Measurements from ENCODE around the gene NRIP1. TPM values are rescaled to one million over a fixed set of nuclear protein-coding genes. Genes with fewer than 3 reads are reported as not detected.

Gene NRIP1
- total RNA-seq, 2 donors from 2014 or later: 29.9 to 35.9 TPM

- TF ChIP-seq CTCF (conservative IDR thresholded peaks at IDR 0.05): no peak
- no peak for DNase-seq
- H3K4me1 ChIP-seq (ENCODE audit: control insufficient read depth, insufficient read depth, low read length): peaks cover 3% of the 10 kb centered on the region
- H3K27ac Mint-ChIP-seq: no peak overlapping the region
- H3K27me3 Mint-ChIP-seq (ENCODE audit: insufficient read depth): no peaks in the 10 kb centered on the region
- H3K9me3 Mint-ChIP-seq: no peaks in the 10 kb centered on the region
- H3K9ac ChIP-seq (ENCODE audit: extremely low read depth, low read length, poor library complexity, severe bottlenecking): peak overlapping the region; percentile 50
- 25 to 32% methylated on average over 2 to 7 of the region's 8 CpGs for WGBS, 2 experiments (ENCODE audit: insufficient coverage in 1 of 2, insufficient read length in 1 of 2)
- no peaks in the 10 kb centered on the region for H3K36me3 Mint-ChIP-seq (ENCODE audit: low read depth)
- H3K4me3 ChIP-seq (ENCODE audit: low read length): peak overlapping the region; percentile 79
- H3K27ac ChIP-seq (ENCODE audit: low read depth, low read length): peak overlapping the region; percentile 85
- H3K27me3 ChIP-seq (ENCODE audit: control insufficient read depth, insufficient read depth, low read length, poor library complexity, severe bottlenecking): no peaks in the 10 kb centered on the region
- H3K4me1 Mint-ChIP-seq: peaks cover 36% of the 10 kb centered on the region
- no peaks in the 10 kb centered on the region for H3K9me3 ChIP-seq (ENCODE audit: control insufficient read depth, low read length)
- peak overlapping the region; percentile 83 for H3K4me3 Mint-ChIP-seq
- no peaks in the 10 kb centered on the region for H3K36me3 ChIP-seq (ENCODE audit: control insufficient read depth, insufficient read depth, low read length)
Observed at GRCh38 chr21:15066123-15066575, 1.3 kb upstream of the NRIP1 start.

- H3K4me1 Mint-ChIP-seq: peaks cover 42% of the 10 kb centered on the region
- H3K27ac ChIP-seq (ENCODE audit: low read depth, low read length): peak overlapping the region; percentile 85
Observed at GRCh38 chr21:15065392-15066122, 757 bp upstream of the NRIP1 start.

More at GRCh38 chr21:15065392-15066122, 757 bp upstream of the NRIP1 start:
- peak overlapping the region; percentile 79 for H3K4me3 ChIP-seq (ENCODE audit: low read length)
- H3K9ac ChIP-seq (ENCODE audit: extremely low read depth, low read length, poor library complexity, severe bottlenecking): peak overlapping the region; percentile 50
- Mint-ChIP-seq H3K4me3 (peak overlapping the region; percentile 83), H3K27ac (peak overlapping the region; percentile 96), H3K36me3 (ENCODE audit: low read depth) (no peaks in the 10 kb centered on the region), H3K9me3 (no peaks in the 10 kb centered on the region), H3K27me3 (ENCODE audit: insufficient read depth) (no peaks in the 10 kb centered on the region)
- peak; percentile 89 for DNase-seq
- H3K36me3 ChIP-seq (ENCODE audit: control insufficient read depth, insufficient read depth, low read length): no peaks in the 10 kb centered on the region
- no peaks in the 10 kb centered on the region for H3K9me3 ChIP-seq (ENCODE audit: control insufficient read depth, low read length)
- no peaks in the 10 kb centered on the region for H3K27me3 ChIP-seq (ENCODE audit: control insufficient read depth, insufficient read depth, low read length, poor library complexity, severe bottlenecking)
- WGBS, 2 experiments (ENCODE audit: insufficient coverage in 1 of 2, insufficient read length in 1 of 2): 0% methylated on average over 8 to 37 of the region's 38 CpGs
- peak; percentile 22 for TF ChIP-seq CTCF (conservative IDR thresholded peaks at IDR 0.05)
- H3K4me1 ChIP-seq (ENCODE audit: control insufficient read depth, insufficient read depth, low read length): peaks cover 3% of the 10 kb centered on the region
